Measurements from ENCODE around the gene LRRFIP1. TPM values are rescaled to one million over a fixed set of nuclear protein-coding genes. Genes with fewer than 3 reads are reported as not detected.

LRRFIP1 gene
- polyA plus RNA-seq, 1 donor from 2014 or later, result 96.3 TPM

GRCh38 chr2:237598468-237599208 is 28.7 kb upstream of the LRRFIP1 start:
- no peaks in the 10 kb centered on the region for H4K20me1 ChIP-seq (ENCODE audit: insufficient read depth)
- H3F3A ChIP-seq (ENCODE audit: insufficient read depth, low read length, poor library complexity, severe bottlenecking), result no peaks in the 10 kb centered on the region
- H3K27me3 ChIP-seq (ENCODE audit: insufficient read depth, low read depth, low read length), result no peaks in the 10 kb centered on the region
- no peak overlapping the region for H2AFZ ChIP-seq (ENCODE audit: low read depth, low read length)
- H3K4me2 ChIP-seq (ENCODE audit: low read length), result no peak overlapping the region
- no peak overlapping the region for H3K27ac ChIP-seq (ENCODE audit: low read length)
- H3K79me2 ChIP-seq (replicated peaks; ENCODE audit: insufficient read depth, low read length), result no peaks in the 10 kb centered on the region
- H3K4me3 ChIP-seq (ENCODE audit: low read length), result no peak overlapping the region
- H3K9me2 ChIP-seq (ENCODE audit: insufficient read depth, low read length), result no peaks in the 10 kb centered on the region
- no peak overlapping the region for H3K9ac ChIP-seq (ENCODE audit: low read length)
- TF ChIP-seq TAF1 (IDR thresholded peaks at IDR 0.05; ENCODE audit: low read depth), result no peak
- no peak for TF ChIP-seq REST (IDR thresholded peaks at IDR 0.05; ENCODE audit: borderline replicate concordance)
- no peak for TF ChIP-seq CTCF (IDR thresholded peaks at IDR 0.05; ENCODE audit: poor library complexity, severe bottlenecking)
- TF ChIP-seq MXI1 (conservative IDR thresholded peaks at IDR 0.05; ENCODE audit: poor library complexity, severe bottlenecking), result no peak
- TF ChIP-seq RAD21 (conservative IDR thresholded peaks at IDR 0.05), result no peak
- no peaks in the 10 kb centered on the region for H3K9me3 ChIP-seq (ENCODE audit: low read length)
- H3K36me3 ChIP-seq (ENCODE audit: insufficient read depth, low read length), result no peaks in the 10 kb centered on the region

GRCh38 chr2:237599465-237600110 is 27.8 kb upstream of the LRRFIP1 start:
- no peaks in the 10 kb centered on the region for H3K36me3 ChIP-seq (ENCODE audit: insufficient read depth, low read length)
- no peaks in the 10 kb centered on the region for H3K9me2 ChIP-seq (ENCODE audit: insufficient read depth, low read length)
- H3K9ac ChIP-seq (ENCODE audit: low read length), result no peak overlapping the region
- TF ChIP-seq MXI1 (conservative IDR thresholded peaks at IDR 0.05; ENCODE audit: poor library complexity, severe bottlenecking) (no peak), POLR2AphosphoS5 (IDR thresholded peaks at IDR 0.05) (no peak), EZH2 (IDR thresholded peaks at IDR 0.05; ENCODE audit: borderline replicate concordance, insufficient read depth, low read length, poor library complexity, severe bottlenecking) (no peak), REST (IDR thresholded peaks at IDR 0.05; ENCODE audit: borderline replicate concordance) (no peak), SMC3 (conservative IDR thresholded peaks at IDR 0.05; ENCODE audit: poor library complexity) (no peak), TAF1 (IDR thresholded peaks at IDR 0.05; ENCODE audit: low read depth) (no peak), CTCF (IDR thresholded peaks at IDR 0.05; ENCODE audit: poor library complexity, severe bottlenecking) (no peak), EP300 (conservative IDR thresholded peaks at IDR 0.05; ENCODE audit: poor library complexity, severe bottlenecking) (no peak), RAD21 (conservative IDR thresholded peaks at IDR 0.05) (no peak)
- no peak overlapping the region for H3K4me2 ChIP-seq (ENCODE audit: low read length)
- no peaks in the 10 kb centered on the region for H4K20me1 ChIP-seq (ENCODE audit: insufficient read depth)
- H3K27me3 ChIP-seq (ENCODE audit: insufficient read depth, low read depth, low read length), result no peaks in the 10 kb centered on the region
- no peaks in the 10 kb centered on the region for H3F3A ChIP-seq (ENCODE audit: insufficient read depth, low read length, poor library complexity, severe bottlenecking)
- H3K9me3 ChIP-seq (ENCODE audit: low read length), result no peaks in the 10 kb centered on the region
- H3K79me2 ChIP-seq (replicated peaks; ENCODE audit: insufficient read depth, low read length), result no peaks in the 10 kb centered on the region
- H3K27ac ChIP-seq (ENCODE audit: low read length), result no peak overlapping the region
- H3K4me3 ChIP-seq (ENCODE audit: low read length), result no peak overlapping the region
- no peak overlapping the region for H2AFZ ChIP-seq (ENCODE audit: low read depth, low read length)
